HG02610 (cell line): Measurements from ENCODE around the gene SPDYE3.
A peak's percentile ranks its signal among the peaks of the same experiment; 100 is the strongest.
"Not testable (repeated sequence)": the region's sequence is repeated elsewhere in the genome, so short reads cannot be mapped to it uniquely, and the experiment has no call there.

Experiments
- ATAC-seq: cut with Tn5 transposase; IDR thresholded peaks from one replicate; pipeline ENCODE4 v1.9.1; 2021; ENCODE audit warnings: mild to moderate bottlenecking, moderate library complexity; ENCODE audit not compliant: unreplicated experiment

The SPDYE3 gene

DNA sequence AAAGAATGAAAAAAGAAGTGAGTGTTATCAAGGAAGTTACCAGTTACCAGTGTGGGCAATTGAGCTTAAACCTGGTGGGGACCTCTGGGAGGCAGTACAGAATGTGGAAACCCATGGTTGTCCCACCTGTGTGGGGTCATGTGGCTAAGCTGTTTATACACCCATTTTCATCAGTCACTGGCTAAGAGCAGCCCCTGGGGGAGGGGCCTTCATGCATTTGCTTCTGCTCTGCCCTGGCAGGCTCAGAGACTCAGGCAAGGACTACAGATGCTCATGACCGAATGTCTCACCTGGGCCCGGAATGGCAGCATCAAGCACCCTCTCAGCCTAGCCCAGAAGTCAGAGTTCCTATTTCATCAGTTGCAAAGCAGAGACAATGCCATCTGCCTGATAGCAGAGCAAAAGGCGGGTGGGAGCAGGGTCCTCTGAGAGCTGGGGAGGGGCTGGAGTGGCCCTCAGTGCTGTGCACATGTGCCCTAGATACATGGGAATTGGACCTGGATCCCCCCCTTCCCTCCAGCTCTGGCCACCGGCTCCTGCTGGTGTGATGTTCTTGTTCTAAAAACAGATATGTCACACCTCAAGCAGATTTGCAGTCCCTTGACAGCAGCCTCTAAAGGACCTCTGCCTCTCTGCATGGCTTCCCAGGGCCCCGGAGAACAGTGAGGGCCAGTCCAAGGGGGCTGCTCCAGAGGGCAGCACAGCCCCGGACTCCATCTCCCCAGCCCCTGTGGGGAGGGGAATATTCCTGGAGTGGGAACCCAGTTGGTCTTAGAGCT is 20.1 kb upstream of the SPDYE3 start:
- ATAC-seq: not testable (repeated sequence)

DNA sequence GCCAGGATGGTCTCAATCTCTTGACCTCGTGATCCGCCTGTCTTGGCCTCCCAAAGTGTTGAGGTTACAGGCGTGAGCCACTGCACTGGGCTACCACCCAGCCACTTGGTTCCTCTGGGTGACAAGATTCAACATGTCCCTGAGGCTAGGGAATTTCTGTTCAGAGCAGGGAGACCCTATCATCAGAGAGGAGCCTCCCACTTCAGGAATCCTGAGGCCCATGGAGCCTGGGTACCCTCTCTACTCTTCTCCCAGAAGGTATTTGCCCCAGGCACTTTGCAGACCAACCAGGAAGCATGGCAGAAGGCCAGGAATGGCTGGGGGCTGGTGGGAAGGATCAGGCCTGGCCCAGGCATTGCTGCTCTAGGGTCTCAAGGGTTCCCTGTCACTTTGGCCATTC is 19.2 kb upstream of the SPDYE3 start:
- not testable (repeated sequence) for ATAC-seq

DNA sequence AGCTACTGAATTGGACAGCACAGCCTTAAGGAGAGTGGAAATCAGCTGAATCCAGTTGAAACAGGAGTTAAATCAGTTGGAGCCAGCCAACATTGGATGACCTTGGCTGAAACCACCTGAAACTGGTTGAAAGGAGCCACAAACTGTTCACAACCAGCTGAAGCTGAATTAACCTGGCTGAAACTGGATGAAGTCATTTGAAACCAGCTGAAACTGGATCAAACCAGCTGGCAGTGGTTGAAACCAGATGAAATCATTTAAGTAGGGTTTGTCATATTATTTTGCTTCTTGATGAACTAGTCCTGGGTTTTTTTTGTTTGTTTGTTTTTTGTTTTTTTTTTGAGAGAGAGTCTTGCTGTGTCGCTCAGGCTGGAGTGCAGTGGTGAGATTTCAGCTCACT is 15.3 kb upstream of the SPDYE3 start:
- ATAC-seq: not testable (repeated sequence)

- not testable (repeated sequence) for ATAC-seq
Observed at GRCh38 chr7:100295269-100295668, 12.2 kb upstream of the SPDYE3 start.

DNA sequence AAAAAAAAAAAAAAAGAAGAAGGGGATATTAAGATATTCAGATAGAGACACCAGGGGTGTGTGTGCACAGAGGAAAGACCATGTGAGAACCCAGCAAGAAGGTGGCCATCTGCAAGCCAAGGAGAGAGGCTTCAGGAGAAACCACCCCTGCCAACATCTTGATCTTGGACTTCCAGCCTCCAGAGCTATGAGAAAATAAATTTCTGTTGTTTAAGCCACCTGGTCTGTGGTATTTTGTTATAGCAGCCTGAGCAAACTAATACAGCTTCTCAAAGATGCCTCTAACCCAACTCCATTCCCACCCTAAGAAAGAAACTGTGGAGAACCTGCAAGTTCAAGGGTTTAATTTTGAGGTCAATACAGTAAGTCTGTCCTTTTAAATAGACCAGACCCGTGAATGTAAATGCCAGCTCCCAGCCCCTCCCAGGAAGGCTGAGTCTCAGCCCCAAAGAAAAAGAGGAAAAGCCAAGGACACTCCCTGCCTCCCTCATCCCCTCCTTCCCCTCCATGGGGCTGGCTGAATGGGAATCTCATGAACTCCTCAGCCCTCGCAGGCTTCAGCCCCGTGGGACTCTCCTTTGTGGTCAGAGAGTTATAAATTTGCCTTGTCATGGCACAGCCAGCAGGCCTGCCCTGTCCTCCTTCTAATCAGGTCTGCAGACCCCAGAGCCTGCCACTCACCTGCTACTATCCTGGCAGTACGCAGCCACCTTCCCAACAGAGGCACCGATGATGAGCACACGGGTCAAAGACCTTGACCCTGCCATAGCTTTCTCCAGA is 9.5 kb upstream of the SPDYE3 start:
- ATAC-seq: not testable (repeated sequence)

- not testable (repeated sequence) for ATAC-seq
Observed at GRCh38 chr7:100298632-100298895, 8.9 kb upstream of the SPDYE3 start.

DNA sequence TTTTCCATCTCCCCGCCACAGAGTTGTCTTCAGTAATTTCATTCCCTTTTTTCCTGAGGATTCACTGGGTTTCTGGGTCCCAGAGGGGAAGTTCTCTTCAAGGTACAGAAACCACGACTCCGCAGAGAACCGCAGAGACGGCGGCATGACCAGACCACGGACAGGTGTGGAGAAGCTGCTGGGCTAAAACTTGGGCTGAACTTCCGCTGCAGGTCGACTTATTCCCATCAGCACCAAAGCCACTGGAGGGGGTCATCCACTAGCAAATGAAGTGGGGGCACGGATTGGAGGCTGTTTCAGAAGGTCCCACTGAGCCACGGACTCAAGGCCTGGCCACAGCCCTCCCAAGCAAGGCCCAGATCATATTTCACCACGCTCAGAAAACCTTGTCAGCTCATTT is 3.0 kb upstream of the SPDYE3 start:
- not testable (repeated sequence) for ATAC-seq

- not testable (repeated sequence) for ATAC-seq
Observed at GRCh38 chr7:100318329-100318728, 10.8 kb downstream of the SPDYE3 start.

- not testable (repeated sequence) for ATAC-seq
Observed at GRCh38 chr7:100321648-100322047, 14.1 kb downstream of the SPDYE3 start.

DNA sequence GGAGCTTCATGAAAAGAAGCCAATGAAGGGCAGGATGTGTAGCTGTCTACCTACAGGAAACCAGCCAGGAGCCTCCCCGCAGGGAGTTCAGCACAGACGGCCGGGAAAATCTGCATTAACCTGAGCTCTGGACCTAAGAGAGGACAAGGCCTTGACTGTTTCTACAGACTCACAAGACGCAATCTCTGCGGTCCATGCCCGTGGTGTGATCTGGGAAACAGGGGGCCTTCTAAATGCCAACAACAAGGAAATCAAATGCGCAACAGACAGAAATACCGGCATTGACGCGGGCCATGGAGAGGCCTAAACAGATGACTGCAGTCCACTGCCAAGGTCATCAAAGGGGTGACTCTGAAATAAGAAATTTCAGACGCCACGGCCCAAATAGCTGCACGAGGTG is 16.7 kb downstream of the SPDYE3 start:
- not testable (repeated sequence) for ATAC-seq

DNA sequence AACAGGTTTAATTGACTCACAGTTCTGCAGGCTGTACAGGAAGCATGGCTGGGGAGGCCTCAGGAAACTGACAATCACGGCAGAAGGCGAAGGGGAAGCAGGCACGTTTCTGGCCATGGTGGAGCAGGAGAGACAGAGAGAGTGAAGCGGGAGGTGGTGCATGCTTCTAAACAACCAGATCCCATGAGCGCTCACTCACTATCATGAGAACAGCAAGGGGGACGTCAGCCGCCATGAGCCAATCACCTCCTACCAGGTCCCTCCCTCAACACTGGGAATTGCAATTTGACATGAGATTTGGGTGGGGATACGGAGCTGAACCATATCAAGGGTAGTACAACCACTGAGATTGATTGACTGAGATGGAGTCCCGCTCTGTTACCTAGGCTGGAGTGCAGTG is 18.2 kb downstream of the SPDYE3 start:
- not testable (repeated sequence) for ATAC-seq

DNA sequence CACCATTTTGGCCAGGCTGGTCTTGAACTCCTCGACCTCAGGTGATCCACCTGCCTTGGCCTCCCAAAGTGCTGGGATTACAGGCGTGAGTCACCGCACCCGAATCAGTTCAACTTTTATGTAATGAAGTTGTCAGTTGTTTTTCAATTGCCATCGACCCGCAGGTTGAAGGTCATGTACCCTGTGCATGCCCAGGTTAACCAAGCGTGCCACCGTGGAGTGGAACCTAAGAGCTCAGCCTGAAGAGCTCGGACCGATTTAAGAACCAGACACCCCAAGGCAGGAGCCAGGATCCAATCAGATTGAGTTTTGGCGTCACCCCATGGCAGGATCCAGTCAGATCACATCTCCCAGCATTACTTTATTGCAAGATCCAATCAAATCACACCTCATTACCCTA is 19.4 kb downstream of the SPDYE3 start:
- ATAC-seq: not testable (repeated sequence)

GRCh38 chr7:100335566-100336466 is 28.3 kb downstream of the SPDYE3 start:
- ATAC-seq: peak; percentile 95

- not testable (repeated sequence) for ATAC-seq
Observed at GRCh38 chr7:100338083-100338696, 30.7 kb downstream of the SPDYE3 start.

DNA sequence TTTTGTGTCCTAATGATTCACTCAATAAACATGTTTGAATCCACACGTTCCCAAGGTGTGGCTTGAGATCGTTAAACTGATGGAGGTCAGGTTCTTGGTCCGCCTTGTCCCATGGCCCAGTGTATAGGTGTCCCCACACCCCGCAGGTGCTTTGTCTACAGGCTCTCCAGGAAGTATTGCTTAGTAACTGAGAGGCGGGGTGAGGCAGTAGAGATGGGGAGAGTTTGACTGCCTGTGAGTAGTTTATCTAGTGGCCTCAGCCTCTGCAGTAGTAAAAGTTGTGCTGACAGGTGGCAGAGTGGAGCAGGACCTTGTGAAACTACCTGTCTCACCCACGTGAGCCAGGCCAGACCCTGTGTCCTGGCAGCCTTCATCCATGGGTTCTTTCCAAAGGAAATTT is 33.8 kb downstream of the SPDYE3 start:
- ATAC-seq: not testable (repeated sequence)

GRCh38 chr7:100342765-100343164 is 35.3 kb downstream of the SPDYE3 start:
- ATAC-seq: no peak

- peak; percentile 5 for ATAC-seq
Observed at GRCh38 chr7:100344124-100344559, 36.6 kb downstream of the SPDYE3 start.

DNA sequence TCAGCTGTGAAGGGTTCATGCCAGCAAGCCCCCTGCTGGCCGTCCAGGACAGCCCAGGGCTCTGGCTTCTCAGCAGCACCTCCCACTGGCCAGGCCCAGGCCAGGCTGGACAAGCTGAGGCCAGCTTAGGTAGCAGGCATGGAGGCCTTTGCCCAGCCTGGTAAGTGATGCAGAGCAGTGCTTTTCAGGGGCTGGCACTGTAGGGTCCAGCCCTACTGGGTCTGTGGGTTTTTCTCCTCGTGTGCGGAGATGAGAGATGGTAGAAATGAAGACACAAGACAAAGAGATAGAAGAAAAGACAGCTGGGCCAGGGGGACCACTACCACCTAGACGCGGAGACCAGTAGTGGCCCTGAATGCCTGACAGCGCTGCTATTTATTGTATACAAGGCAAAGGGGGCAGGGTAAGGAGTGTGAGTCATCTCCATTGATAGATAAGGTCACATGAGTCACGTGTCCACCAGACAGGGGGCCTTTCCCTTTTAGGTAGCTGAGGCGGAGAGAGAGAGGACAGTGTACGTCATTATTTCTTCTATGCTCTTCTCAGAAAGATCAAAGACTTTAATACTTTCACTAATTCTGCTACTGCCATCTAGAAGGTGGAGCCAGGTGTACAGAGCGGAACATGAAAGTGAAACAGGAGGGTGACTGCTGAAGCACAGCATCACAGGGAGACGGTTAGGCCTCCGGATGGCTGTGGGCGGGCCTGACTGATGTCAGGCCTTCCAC is 37.2 kb downstream of the SPDYE3 start:
- ATAC-seq: peak; percentile 58

- ATAC-seq: peak; percentile 44
Observed at GRCh38 chr7:100345288-100345672, 37.8 kb downstream of the SPDYE3 start.

DNA sequence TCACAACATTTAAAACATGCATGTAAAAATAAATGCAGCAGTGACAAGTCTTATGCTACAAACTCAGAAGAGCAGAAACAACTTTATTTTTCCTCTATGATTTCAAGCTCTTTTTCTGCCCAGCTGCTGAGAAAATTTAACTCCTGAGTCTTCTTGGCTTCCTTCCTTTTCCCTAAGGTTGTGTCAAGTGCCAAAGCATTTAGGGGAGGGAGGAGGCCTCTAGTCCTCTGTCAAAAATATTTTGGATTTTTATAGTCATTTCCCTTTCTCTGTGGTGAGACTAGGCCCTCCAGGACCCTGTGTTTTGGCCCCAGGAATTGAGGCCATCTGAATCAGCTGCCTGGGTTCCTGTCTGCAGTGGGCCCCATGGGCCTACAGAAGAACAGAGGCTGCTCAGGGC is 39.4 kb downstream of the SPDYE3 start:
- ATAC-seq: no peak
